A549 (cell line): ENCODE data around the gene GDF7. TPM values are rescaled to one million over a fixed set of nuclear protein-coding genes. Genes with fewer than 3 reads are reported as not detected.

Experiments
- ATAC-seq, 2 experiments: fragments of 200-7000 bp in 1 of 2; fragments of >200 bp in 1 of 2; cut with Nextera tagmentation in 1 of 2; cut with Tn5 transposase in 1 of 2; 3 replicates each; pipeline versions ENCODE4 v1.8.0 to v1.9.1; 2018 to 2020; ENCODE audit warnings: mild to moderate bottlenecking in 1 of 2, moderate library complexity in 1 of 2
- CTCF ChIA-PET: fragments of 300-600 bp; sonication (Branson Sonifier 250); formaldehyde crosslinking; extraction: SDS; loops from one replicate; lab custom pipeline; 2021; ENCODE audit warnings: antibody characterized with exemption, inconsistent platforms; lab: Yijun Ruan, JAX
- POLR2A ChIA-PET: fragments of 350-600 bp; formaldehyde crosslinking; extraction: SDS; loops from one replicate; lab custom pipeline; 2021; ENCODE audit warnings: antibody characterized with exemption, inconsistent platforms; lab: Yijun Ruan, JAX
- DNase-seq, 2 experiments: peaks; one replicate each; pipeline versions ENCODE4 v3.0.0 to v3.0.0-alpha.2; 2011 to 2016; ENCODE audit warnings: low read depth in 1 of 2, low spot score in 1 of 2
- FAIRE-seq: peaks from 2 replicates; lab custom pipeline; 2011; peaks lifted over from hg19 to GRCh38; lab: Jason Lieb, UNC
- H3K27ac ChIP-seq, 2 experiments: fragments of >200 bp; sonication (Bioruptor Twin); formaldehyde crosslinking; 3 replicates each; pipeline ENCODE4 v1.5.1; 2016 to 2017
- H3K4me1 ChIP-seq: fragments of >200 bp; sonication (Bioruptor Twin); formaldehyde crosslinking; 3 replicates; pipeline ENCODE4 v1.6.1; 2016
- H3K4me2 ChIP-seq: fragments of >200 bp; sonication (Bioruptor Twin); formaldehyde crosslinking; 3 replicates; pipeline ENCODE4 v1.6.1; 2016
- H3K4me3 ChIP-seq: fragments of >200 bp; sonication (Bioruptor Twin); formaldehyde crosslinking; 3 replicates; pipeline ENCODE4 v1.5.1; 2016
- H3K9me3 ChIP-seq: fragments of >200 bp; sonication (Bioruptor Twin); formaldehyde crosslinking; 3 replicates; pipeline ENCODE4 v1.6.1; 2016
- CBX8 ChIP-seq: fragments of 200-600 bp; sonication (generic); IDR thresholded peaks from 2 replicates; pipeline ENCODE4 v1.6.1; 2016
- EHMT2 ChIP-seq: fragments of 200-600 bp; sonication (generic); IDR thresholded peaks from 2 replicates; pipeline ENCODE4 v1.6.1; 2016; ENCODE audit warnings: antibody characterized with exemption, low read depth, mild to moderate bottlenecking, moderate library complexity
- FOSB ChIP-seq: fragments of 250-450 bp; sonication (Bioruptor Pico); IDR thresholded peaks from 2 replicates; pipeline ENCODE4 v1.5.0; 2020; ENCODE audit warnings: mild to moderate bottlenecking, moderate library complexity
- FOSL2 ChIP-seq, 2 experiments: fragments of 450-650 bp in 1 of 2; fragments of >200 bp in 1 of 2; sonication (Bioruptor Twin) in 1 of 2; formaldehyde crosslinking; IDR thresholded peaks; 2 replicates each; pipeline versions ENCODE4 v1.5.0 to v1.6.1; 2016 to 2020; ENCODE audit warnings: mild to moderate bottlenecking in 1 of 2, moderate library complexity in 1 of 2
- FOXS1 ChIP-seq: fragments of 250-450 bp; sonication (Bioruptor Pico); IDR thresholded peaks from 2 replicates; pipeline ENCODE4 v1.5.0; 2020; ENCODE audit warnings: mild to moderate bottlenecking, moderate library complexity
- GATA3 ChIP-seq: IDR thresholded peaks from 2 replicates; pipeline ENCODE4 v1.6.1; 2012; ENCODE audit warnings: borderline replicate concordance
- HEYL ChIP-seq: fragments of 250-450 bp; sonication (Bioruptor Pico); IDR thresholded peaks from 2 replicates; pipeline ENCODE4 v1.8.0; 2021; ENCODE audit warnings: mild to moderate bottlenecking, moderate library complexity
- HOXB5 ChIP-seq: fragments of 250-450 bp; sonication (Bioruptor Pico); IDR thresholded peaks from 2 replicates; pipeline ENCODE4 v1.5.0; 2020; ENCODE audit warnings: mild to moderate bottlenecking, moderate library complexity
- JUN ChIP-seq, 2 experiments: fragments of >200 bp; sonication (Bioruptor Twin); formaldehyde crosslinking; IDR thresholded peaks; 2 replicates in 1 of 2; 3 replicates in 1 of 2; pipeline ENCODE4 v1.6.1; 2016 to 2017
- KDM5A ChIP-seq: fragments of 200-600 bp; sonication (generic); IDR thresholded peaks from 2 replicates; pipeline ENCODE4 v1.6.1; 2016; ENCODE audit warnings: antibody characterized with exemption, mild to moderate bottlenecking
- MYC ChIP-seq: IDR thresholded peaks from 2 replicates; pipeline ENCODE4 v1.6.1; 2012; ENCODE audit warnings: mild to moderate bottlenecking, inconsistent platforms, low read length, improper control_type of control experiment, borderline replicate concordance
- NFE2L2 ChIP-seq: fragments of 150-350 bp; conservative IDR thresholded peaks from 2 replicates; pipeline ENCODE4 v1.6.1; 2014; ENCODE audit warnings: low read length
- NR3C1 ChIP-seq: fragments of >200 bp; sonication (Bioruptor Twin); formaldehyde crosslinking; IDR thresholded peaks from 3 replicates; pipeline ENCODE4 v1.6.1; 2017
- PHF8 ChIP-seq: fragments of 200-600 bp; sonication (generic); IDR thresholded peaks from 2 replicates; pipeline ENCODE4 v1.6.1; 2016; ENCODE audit warnings: low read depth, mild to moderate bottlenecking, antibody characterized with exemption, moderate library complexity, borderline replicate concordance
- RARB ChIP-seq: fragments of 250-450 bp; sonication (Bioruptor Pico); IDR thresholded peaks from 2 replicates; pipeline ENCODE4 v1.8.0; 2021; ENCODE audit warnings: mild to moderate bottlenecking, moderate library complexity
- RCOR1 ChIP-seq: fragments of 150-350 bp; IDR thresholded peaks from 2 replicates; pipeline ENCODE4 v1.6.1; 2014; ENCODE audit warnings: antibody characterized with exemption, low read length, low read depth
- RFX5 ChIP-seq: fragments of 450-650 bp; IDR thresholded peaks from 2 replicates; pipeline ENCODE4 v1.7.1; 2014; ENCODE audit warnings: antibody characterized with exemption, mild to moderate bottlenecking, moderate library complexity
- WGBS: methylation state at CpG from one replicate; pipeline ENCODE4 v1.1.6; 2017; ENCODE audit errors: missing lambda C conversion rate; 5-methylcytosine and 5-hydroxymethylcytosine counted together
- polyA plus RNA-seq, 4 experiments: library from polyadenylated mRNA; depleted of rRNA in 3 of 4; stranded (reverse); fragments of >200 nt; fragmentation: RNase III in 1 of 4; extraction: RNeasy Plus Mini Kit Qiagen cat#74134 plus additional on column Dnase treatment in 1 of 4; gene quantifications; 2 replicates in 3 of 4; 3 replicates in 1 of 4; pipeline ENCODE4 v1.2.3, GENCODE V29; 2011 to 2017
- TF ChIP-seq, protein P1 (sequence below): fragments of 450-650 bp; IDR thresholded peaks from 2 replicates; pipeline ENCODE4 v1.6.1; 2014; ENCODE audit warnings: antibody characterized with exemption
- TF ChIP-seq, protein P2 (sequence below): IDR thresholded peaks from 2 replicates; pipeline ENCODE4 v1.6.1; 2012; ENCODE audit warnings: low read depth, borderline replicate concordance
- TF ChIP-seq, protein P3 (sequence below): fragments of >200 bp; sonication (Bioruptor Twin); formaldehyde crosslinking; IDR thresholded peaks from 3 replicates; pipeline ENCODE4 v1.5.1; 2016
- TF ChIP-seq, protein P4 (sequence below): fragments of >200 bp; sonication (Bioruptor Twin); formaldehyde crosslinking; IDR thresholded peaks from 3 replicates; pipeline ENCODE4 v1.6.1; 2016
- TF ChIP-seq, protein P5 (sequence below): IDR thresholded peaks from 2 replicates; pipeline ENCODE4 v1.6.1; 2012

The GDF7 gene
- polyA plus RNA-seq, 2 of the 4 experiments (the other 2 are of a cell fraction), result 0.03 to 0.05 TPM

DNA sequence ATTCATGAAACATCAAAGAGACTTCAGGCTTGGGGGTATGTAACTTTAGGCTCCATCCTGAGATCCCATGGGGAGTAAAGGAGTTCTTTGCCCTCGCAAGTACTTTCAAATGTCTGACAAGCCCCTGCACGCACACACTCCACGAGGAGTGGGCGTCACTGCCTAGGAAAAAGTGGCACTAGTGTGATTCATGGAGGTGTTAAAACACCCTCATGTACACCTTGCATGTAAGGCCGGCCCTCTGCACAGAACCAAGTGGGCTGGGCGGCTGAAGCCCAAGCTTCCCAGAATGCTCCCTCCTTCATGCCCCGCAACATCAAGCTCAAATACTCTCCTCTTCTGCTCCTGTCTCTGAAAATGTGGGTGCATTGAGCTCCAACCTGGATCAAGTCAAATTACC, 23.9 kb upstream of the GDF7 start:
- no peak overlapping the region for H3K4me2 ChIP-seq
- 95% methylated on average over 7 of the region's 7 CpGs for WGBS
- H3K9me3 ChIP-seq, result no peaks in the 10 kb centered on the region
- CTCF ChIA-PET, result interaction anchor here (0.6 to 17.8 kb wide), 63 partner anchors 10 to 573 kb away, joined by 3 to 355 read pairs (median 6); partner anchors contain the start of genes GDF7, HS1BP3, PUM2 and RHOB
- TF ChIP-seq, protein P1, sequence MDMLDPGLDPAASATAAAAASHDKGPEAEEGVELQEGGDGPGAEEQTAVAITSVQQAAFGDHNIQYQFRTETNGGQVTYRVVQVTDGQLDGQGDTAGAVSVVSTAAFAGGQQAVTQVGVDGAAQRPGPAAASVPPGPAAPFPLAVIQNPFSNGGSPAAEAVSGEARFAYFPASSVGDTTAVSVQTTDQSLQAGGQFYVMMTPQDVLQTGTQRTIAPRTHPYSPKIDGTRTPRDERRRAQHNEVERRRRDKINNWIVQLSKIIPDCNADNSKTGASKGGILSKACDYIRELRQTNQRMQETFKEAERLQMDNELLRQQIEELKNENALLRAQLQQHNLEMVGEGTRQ, result no peak
- TF ChIP-seq PHF8, result no peak
- TF ChIP-seq MYC, result no peak
- no peak for TF ChIP-seq FOSL2 (IDR thresholded peaks at IDR 0.05)
- no peak for TF ChIP-seq FOSL2 (CRISPR knock-in tag; IDR thresholded peaks at IDR 0.05)
- TF ChIP-seq GATA3, result no peak
- no peak for TF ChIP-seq NFE2L2
- no peak for TF ChIP-seq HEYL (CRISPR knock-in tag)
- TF ChIP-seq, protein P2, sequence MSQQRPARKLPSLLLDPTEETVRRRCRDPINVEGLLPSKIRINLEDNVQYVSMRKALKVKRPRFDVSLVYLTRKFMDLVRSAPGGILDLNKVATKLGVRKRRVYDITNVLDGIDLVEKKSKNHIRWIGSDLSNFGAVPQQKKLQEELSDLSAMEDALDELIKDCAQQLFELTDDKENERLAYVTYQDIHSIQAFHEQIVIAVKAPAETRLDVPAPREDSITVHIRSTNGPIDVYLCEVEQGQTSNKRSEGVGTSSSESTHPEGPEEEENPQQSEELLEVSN, result no peak
- TF ChIP-seq FOSB (CRISPR knock-in tag), result no peak
- no peak for TF ChIP-seq RARB (CRISPR knock-in tag)
- no peak for TF ChIP-seq RFX5
- TF ChIP-seq, protein P3, sequence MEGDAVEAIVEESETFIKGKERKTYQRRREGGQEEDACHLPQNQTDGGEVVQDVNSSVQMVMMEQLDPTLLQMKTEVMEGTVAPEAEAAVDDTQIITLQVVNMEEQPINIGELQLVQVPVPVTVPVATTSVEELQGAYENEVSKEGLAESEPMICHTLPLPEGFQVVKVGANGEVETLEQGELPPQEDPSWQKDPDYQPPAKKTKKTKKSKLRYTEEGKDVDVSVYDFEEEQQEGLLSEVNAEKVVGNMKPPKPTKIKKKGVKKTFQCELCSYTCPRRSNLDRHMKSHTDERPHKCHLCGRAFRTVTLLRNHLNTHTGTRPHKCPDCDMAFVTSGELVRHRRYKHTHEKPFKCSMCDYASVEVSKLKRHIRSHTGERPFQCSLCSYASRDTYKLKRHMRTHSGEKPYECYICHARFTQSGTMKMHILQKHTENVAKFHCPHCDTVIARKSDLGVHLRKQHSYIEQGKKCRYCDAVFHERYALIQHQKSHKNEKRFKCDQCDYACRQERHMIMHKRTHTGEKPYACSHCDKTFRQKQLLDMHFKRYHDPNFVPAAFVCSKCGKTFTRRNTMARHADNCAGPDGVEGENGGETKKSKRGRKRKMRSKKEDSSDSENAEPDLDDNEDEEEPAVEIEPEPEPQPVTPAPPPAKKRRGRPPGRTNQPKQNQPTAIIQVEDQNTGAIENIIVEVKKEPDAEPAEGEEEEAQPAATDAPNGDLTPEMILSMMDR, result no peak
- TF ChIP-seq KDM5A, result no peak
- TF ChIP-seq JUN (IDR thresholded peaks at IDR 0.05), result no peak
- TF ChIP-seq NR3C1, result no peak
- ATAC-seq, result no peak
- DNase-seq, result no peak
- no peak overlapping the region for H3K4me3 ChIP-seq
- no peak overlapping the region for H3K27ac ChIP-seq
- no peak for FAIRE-seq
- POLR2A ChIA-PET, result interaction anchor here (0.5 to 6.1 kb wide), 4 partner anchors 196 to 204 kb away, joined by 3 to 100 read pairs (median 4); partner anchors contain the start of gene RHOB
- H3K4me1 ChIP-seq, result peaks cover 11% of the 10 kb centered on the region; the same call in 2 of the 3 replicates

DNA sequence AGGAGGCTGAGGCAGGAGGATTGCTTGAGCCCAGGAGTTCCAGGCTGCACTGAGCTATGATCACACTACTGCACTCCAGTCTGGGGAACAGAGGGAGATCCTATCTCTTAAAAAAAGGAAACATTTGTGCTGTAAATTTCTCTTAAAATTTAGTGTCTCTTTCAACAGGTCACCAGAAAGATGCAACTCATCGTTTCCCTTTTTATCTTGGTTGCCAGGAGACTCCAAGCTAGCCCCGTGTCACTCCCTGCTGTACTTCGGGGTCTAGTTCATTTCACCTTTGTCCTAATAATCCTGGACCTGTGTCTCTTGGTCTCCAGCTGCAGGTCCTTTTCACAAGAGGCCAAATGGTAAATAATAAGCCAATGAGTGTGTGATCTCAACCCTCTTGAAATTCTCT, 23.1 kb upstream of the GDF7 start:
- WGBS, result 62% methylated on average over 3 of the region's 3 CpGs
- H3K4me3 ChIP-seq, result no peak overlapping the region
- peaks cover 11% of the 10 kb centered on the region; the same call in 2 of the 3 replicates for H3K4me1 ChIP-seq
- ATAC-seq (no peak), FAIRE-seq (no peak), DNase-seq (no peak)
- H3K27ac ChIP-seq, result no peak overlapping the region
- H3K9me3 ChIP-seq, result no peaks in the 10 kb centered on the region
- POLR2A ChIA-PET, result interaction anchor here (6.1 kb wide), 1 partner anchor 196 kb away, joined by 100 read pairs; the partner anchor contains the start of gene RHOB
- TF ChIP-seq EHMT2 (no peak), RCOR1 (no peak), CBX8 (no peak), HOXB5 (CRISPR knock-in tag) (no peak), FOXS1 (CRISPR knock-in tag) (no peak), JUN (IDR thresholded peaks at IDR 0.05) (no peak)
- TF ChIP-seq, protein P4, sequence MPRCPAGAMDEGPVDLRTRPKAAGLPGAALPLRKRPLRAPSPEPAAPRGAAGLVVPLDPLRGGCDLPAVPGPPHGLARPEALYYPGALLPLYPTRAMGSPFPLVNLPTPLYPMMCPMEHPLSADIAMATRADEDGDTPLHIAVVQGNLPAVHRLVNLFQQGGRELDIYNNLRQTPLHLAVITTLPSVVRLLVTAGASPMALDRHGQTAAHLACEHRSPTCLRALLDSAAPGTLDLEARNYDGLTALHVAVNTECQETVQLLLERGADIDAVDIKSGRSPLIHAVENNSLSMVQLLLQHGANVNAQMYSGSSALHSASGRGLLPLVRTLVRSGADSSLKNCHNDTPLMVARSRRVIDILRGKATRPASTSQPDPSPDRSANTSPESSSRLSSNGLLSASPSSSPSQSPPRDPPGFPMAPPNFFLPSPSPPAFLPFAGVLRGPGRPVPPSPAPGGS, result no peak
- TF ChIP-seq, protein P5, sequence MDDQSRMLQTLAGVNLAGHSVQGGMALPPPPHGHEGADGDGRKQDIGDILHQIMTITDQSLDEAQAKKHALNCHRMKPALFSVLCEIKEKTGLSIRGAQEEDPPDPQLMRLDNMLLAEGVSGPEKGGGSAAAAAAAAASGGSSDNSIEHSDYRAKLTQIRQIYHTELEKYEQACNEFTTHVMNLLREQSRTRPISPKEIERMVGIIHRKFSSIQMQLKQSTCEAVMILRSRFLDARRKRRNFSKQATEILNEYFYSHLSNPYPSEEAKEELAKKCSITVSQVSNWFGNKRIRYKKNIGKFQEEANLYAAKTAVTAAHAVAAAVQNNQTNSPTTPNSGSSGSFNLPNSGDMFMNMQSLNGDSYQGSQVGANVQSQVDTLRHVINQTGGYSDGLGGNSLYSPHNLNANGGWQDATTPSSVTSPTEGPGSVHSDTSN, result no peak
- H3K4me2 ChIP-seq, result no peak overlapping the region
- CTCF ChIA-PET, result interaction anchor here (0.7 to 17.8 kb wide), 22 partner anchors 9 to 325 kb away, joined by 3 to 355 read pairs (median 16); partner anchors contain the start of genes GDF7 and HS1BP3
